ENCODE measurements around the gene SEPTIN1. TPM values are rescaled to one million over a fixed set of nuclear protein-coding genes. Genes with fewer than 3 reads are reported as not detected.

SEPTIN1 gene
- total RNA-seq, 1 experiment from 2014 or later = 1.4 TPM

- Histone ChIP-seq H3T11ph (ENCODE audit: low read length) (no peak overlapping the region), H2BK5ac (ENCODE audit: insufficient read length, low read length) (no peak overlapping the region), H3K27ac (ENCODE audit: insufficient read length, low read depth, low read length) (no peak overlapping the region), H3K23ac (ENCODE audit: insufficient read length, low read depth, low read length) (no peak overlapping the region), H3K56ac (ENCODE audit: insufficient read length, low read depth, low read length) (no peak overlapping the region), H3K9ac (ENCODE audit: extremely low read depth, insufficient read length, low read length) (peak overlapping the region; percentile 34), H2AFZ (ENCODE audit: low read length) (no peak overlapping the region), H4K91ac (ENCODE audit: insufficient read length, low read depth, low read length) (no peak overlapping the region), H2BK120ac (ENCODE audit: low read depth, low read length, poor library complexity, severe bottlenecking) (no peak overlapping the region), H4K8ac (replicated peaks; ENCODE audit: insufficient read length, low read depth, low read length) (no peak overlapping the region), H3K18ac (ENCODE audit: insufficient read length, low read depth, low read length) (no peak overlapping the region), H2BK12ac (ENCODE audit: insufficient read length, low read depth, low read length) (no peak overlapping the region), H2BK20ac (ENCODE audit: low read depth, low read length, poor library complexity, severe bottlenecking) (no peak overlapping the region), H2BK15ac (ENCODE audit: low read depth, low read length) (no peak overlapping the region), H4K20me1 (ENCODE audit: control insufficient read depth, insufficient read depth, insufficient read length) (no peaks in the 10 kb centered on the region), H3K27me3 (ENCODE audit: insufficient read depth, low read length) (no peaks in the 10 kb centered on the region), H3K4me2 (ENCODE audit: insufficient read depth, insufficient read length, low read length) (peak overlapping the region; percentile 80), H3K79me1 (ENCODE audit: insufficient read depth, low read depth, low read length, poor library complexity, severe bottlenecking) (peaks cover 3% of the 10 kb centered on the region), H2AK5ac (ENCODE audit: insufficient read length, low read length) (no peak overlapping the region), H3K23me2 (ENCODE audit: insufficient read length, low read depth, low read length, poor library complexity, severe bottlenecking) (peaks cover 10% of the 10 kb centered on the region), H3K79me2 (ENCODE audit: insufficient read depth, low read length) (no peaks in the 10 kb centered on the region; the same call in none of the 2 replicates), H3K9me3 (ENCODE audit: control insufficient read depth, low read depth, low read length) (no peaks in the 10 kb centered on the region), H4K5ac (ENCODE audit: insufficient read length, low read depth, low read length) (no peak overlapping the region), H3K14ac (ENCODE audit: insufficient read depth, low read length) (no peak overlapping the region), H3K4ac (ENCODE audit: low read depth, low read length) (no peak overlapping the region), H3K4me1 (ENCODE audit: insufficient read depth, low read length) (peaks cover 6% of the 10 kb centered on the region)
- WGBS (ENCODE audit: extremely low coverage, insufficient read length, low lambda C conversion rate) = no CpG with 5 or more reads among the region's 4 CpGs
- H3K9me3 Mint-ChIP-seq = peaks cover 0 to 3% of the 10 kb centered on the region in 2 experiments; a peak in 3 of 5 replicates
- H3K27me3 Mint-ChIP-seq (ENCODE audit: low read depth) = peaks cover 2% of the 10 kb centered on the region; the same call in 1 of the 2 replicates
- peak overlapping the region; percentile 75 to 84 for H3K4me3 Mint-ChIP-seq
- H3K27ac Mint-ChIP-seq = peak overlapping the region in 1 of 3 experiments; percentile 64; a peak in 1 of 7 replicates
- peaks cover 32 to 34% of the 10 kb centered on the region in 2 experiments for H3K4me1 Mint-ChIP-seq
- TF ChIP-seq, protein P1, sequence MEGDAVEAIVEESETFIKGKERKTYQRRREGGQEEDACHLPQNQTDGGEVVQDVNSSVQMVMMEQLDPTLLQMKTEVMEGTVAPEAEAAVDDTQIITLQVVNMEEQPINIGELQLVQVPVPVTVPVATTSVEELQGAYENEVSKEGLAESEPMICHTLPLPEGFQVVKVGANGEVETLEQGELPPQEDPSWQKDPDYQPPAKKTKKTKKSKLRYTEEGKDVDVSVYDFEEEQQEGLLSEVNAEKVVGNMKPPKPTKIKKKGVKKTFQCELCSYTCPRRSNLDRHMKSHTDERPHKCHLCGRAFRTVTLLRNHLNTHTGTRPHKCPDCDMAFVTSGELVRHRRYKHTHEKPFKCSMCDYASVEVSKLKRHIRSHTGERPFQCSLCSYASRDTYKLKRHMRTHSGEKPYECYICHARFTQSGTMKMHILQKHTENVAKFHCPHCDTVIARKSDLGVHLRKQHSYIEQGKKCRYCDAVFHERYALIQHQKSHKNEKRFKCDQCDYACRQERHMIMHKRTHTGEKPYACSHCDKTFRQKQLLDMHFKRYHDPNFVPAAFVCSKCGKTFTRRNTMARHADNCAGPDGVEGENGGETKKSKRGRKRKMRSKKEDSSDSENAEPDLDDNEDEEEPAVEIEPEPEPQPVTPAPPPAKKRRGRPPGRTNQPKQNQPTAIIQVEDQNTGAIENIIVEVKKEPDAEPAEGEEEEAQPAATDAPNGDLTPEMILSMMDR (conservative IDR thresholded peaks at IDR 0.05) = no peak
- peaks cover 6 to 16% (median 15%) of the 10 kb centered on the region in 3 experiments; a peak in 6 of 7 replicates for H3K36me3 Mint-ChIP-seq (ENCODE audit: insufficient read depth in 1 of 3, low read depth in 3 of 3)
- DNase-seq = no peak
Observed at GRCh38 chr16:30368792-30369090, 13.6 kb downstream of the SEPTIN1 start.
